NB4 (cell line): ENCODE results near the gene TNIP3.
A peak's percentile ranks its signal among the peaks of the same experiment; 100 is the strongest.
"Not testable (repeated sequence)": the region's sequence is repeated elsewhere in the genome, so short reads cannot be mapped to it uniquely, and the experiment has no call there.

Experiments
- DNase-seq: peaks from one replicate; pipeline ENCODE4 v3.0.0; 2010; ENCODE audit warnings: low read depth
- H3K4me3 ChIP-seq: one replicate; pipeline ENCODE4 v1.5.1; 2011; ENCODE audit warnings: mild to moderate bottlenecking, low read depth, low read length, moderate library complexity
- MYC ChIP-seq: IDR thresholded peaks from 2 replicates; pipeline ENCODE4 v1.6.1; 2011; ENCODE audit warnings: low read depth, low read length
- POLR2A ChIP-seq: IDR thresholded peaks from 2 replicates; pipeline ENCODE4 v1.6.1; 2011; ENCODE audit warnings: mild to moderate bottlenecking; ENCODE audit not compliant: insufficient read length; ENCODE audit errors: extremely low read depth
- TF ChIP-seq, protein P1 (sequence below): IDR thresholded peaks from one replicate; pipeline ENCODE4 v1.5.1; 2012; ENCODE audit warnings: low read depth, low read length
- TF ChIP-seq, protein P2 (sequence below): IDR thresholded peaks from 2 replicates; pipeline ENCODE4 v1.6.1; 2011; ENCODE audit warnings: low read depth, low read length

The TNIP3 gene

DNA sequence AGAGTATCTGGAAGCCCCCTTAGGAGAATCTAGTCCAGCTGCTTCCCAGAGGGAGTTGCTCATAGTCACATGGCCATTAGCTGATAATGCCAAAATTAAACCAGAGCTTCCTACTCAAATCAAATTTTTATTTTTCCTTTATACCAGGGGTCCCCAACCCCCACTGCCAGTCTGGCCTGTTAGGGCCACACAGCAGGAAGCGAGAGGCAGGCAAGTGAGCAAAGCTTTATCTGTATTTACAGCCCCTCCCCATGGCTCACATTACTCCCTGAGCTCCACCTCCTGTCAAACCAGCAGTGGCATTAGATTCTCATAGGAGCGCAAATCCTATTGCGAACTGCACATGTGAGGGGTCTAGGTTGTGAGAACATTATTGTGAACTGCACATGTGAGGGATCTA, 19.2 kb upstream of the TNIP3 start:
- TF ChIP-seq, protein P1, sequence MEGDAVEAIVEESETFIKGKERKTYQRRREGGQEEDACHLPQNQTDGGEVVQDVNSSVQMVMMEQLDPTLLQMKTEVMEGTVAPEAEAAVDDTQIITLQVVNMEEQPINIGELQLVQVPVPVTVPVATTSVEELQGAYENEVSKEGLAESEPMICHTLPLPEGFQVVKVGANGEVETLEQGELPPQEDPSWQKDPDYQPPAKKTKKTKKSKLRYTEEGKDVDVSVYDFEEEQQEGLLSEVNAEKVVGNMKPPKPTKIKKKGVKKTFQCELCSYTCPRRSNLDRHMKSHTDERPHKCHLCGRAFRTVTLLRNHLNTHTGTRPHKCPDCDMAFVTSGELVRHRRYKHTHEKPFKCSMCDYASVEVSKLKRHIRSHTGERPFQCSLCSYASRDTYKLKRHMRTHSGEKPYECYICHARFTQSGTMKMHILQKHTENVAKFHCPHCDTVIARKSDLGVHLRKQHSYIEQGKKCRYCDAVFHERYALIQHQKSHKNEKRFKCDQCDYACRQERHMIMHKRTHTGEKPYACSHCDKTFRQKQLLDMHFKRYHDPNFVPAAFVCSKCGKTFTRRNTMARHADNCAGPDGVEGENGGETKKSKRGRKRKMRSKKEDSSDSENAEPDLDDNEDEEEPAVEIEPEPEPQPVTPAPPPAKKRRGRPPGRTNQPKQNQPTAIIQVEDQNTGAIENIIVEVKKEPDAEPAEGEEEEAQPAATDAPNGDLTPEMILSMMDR, result no peak
- TF ChIP-seq, protein P2, sequence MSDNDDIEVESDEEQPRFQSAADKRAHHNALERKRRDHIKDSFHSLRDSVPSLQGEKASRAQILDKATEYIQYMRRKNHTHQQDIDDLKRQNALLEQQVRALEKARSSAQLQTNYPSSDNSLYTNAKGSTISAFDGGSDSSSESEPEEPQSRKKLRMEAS, result no peak
- TF ChIP-seq POLR2A, result no peak
- TF ChIP-seq MYC, result no peak
- H3K4me3 ChIP-seq, result no peak overlapping the region
- no peak for DNase-seq

DNA sequence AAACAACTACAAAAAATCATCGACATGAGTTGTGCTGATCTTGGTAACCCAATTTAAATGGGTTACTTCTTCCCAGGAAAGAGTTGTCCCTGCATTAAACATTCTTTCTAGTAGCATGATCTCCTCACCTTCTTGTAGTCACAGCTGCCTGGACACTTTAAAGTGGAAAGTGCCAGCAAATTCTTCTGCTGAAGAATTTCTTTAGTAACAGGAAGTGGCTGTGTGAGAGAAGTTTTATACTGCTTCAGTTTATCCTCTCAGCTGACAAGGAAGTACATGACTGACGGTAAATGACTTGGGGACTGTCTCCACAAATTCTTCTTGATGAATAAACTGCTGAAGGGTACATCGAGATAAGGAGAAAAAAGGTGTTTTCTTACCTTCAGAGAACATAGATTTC, 18.2 kb upstream of the TNIP3 start:
- peak overlapping the region; percentile 57 for H3K4me3 ChIP-seq
- TF ChIP-seq MYC (no peak), POLR2A (no peak)
- TF ChIP-seq, protein P2, result no peak
- TF ChIP-seq, protein P1, result no peak
- peak; percentile 71 for DNase-seq

DNA sequence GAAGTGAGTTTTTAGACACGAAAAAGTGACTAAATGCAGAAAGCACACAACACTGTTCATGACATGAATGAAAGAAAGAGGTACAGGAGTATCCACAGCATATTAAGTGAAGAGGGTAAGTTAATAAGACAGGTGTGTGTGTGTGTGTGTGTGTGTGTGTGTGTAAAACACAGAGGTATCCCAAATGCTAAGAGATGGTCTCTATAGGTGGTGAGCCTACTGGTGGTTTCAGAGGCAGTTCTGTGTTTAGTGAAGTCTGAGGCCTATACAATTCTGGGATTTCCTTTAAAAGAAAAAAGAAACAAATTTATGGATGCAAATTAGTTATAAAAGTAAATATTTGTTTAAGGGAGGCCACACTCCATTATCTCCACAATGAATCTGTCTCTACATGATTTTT, 17.4 kb upstream of the TNIP3 start:
- DNase-seq, result no peak
- no peak for TF ChIP-seq MYC
- no peak overlapping the region for H3K4me3 ChIP-seq

DNA sequence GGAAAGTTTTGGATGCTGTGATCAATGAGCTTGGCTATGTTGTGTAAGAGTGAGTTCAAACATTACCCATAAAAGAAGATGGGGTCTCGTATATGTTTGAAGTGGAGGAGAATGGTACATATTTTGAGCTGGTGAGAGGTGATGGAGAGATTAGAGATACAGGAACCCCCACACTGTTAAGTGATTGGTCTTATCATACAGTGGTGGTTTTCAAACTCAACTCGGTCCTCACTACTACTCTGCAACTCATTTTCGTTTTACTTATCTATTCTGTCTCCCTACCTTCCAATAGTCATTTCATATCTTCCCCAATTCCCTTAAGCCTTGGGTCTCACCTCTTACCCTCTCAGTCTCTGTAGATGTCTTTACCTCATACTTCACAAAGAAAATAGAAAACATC, 16.4 kb upstream of the TNIP3 start:
- no peak overlapping the region for H3K4me3 ChIP-seq
- TF ChIP-seq MYC (no peak), POLR2A (no peak)
- TF ChIP-seq, protein P1, result no peak
- TF ChIP-seq, protein P2, result no peak
- no peak for DNase-seq

DNA sequence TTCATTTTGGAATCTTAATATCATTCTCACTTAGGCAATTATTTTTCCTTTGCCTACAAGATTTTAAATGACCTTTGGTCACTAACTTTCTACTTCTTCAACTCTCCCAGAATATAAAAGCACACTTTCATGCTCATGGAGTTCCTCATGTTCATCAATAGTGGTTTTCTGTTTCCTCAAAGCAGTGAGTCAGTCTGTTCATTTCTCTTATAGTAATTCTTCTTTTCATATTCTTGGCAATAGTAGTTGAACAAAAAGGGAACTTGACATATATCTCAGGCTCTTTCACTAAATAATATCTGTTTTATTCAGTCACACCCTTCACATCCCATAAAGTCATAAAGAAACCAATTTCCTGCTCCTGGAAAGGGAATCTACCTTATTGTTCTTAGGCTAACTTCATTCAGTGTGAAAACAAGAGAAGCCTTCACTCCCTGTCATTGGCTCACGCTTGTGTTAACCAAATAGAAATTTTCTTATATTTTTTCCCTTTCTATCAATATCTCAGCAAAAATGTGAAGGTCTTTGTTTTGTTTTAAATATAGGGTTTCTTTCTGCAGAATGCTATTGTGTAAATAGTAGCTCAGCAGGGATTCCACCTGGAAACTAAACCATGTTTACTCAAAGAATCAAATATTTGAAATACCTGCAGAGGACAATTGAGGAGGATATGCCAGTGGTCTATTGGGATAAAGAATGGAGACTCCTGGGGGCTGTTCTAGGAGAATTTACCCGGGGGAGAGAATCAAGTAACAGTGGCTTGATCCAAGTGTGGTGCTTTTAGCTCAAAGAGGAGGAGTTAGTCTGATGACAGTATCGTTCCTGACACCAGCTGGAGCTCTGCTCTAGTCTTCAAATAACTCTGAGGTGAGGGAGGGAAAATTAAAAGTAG, 13.4 kb upstream of the TNIP3 start:
- TF ChIP-seq POLR2A (no peak), MYC (no peak)
- TF ChIP-seq, protein P2, result no peak
- TF ChIP-seq, protein P1, result no peak
- peak; percentile 56 for DNase-seq

DNA sequence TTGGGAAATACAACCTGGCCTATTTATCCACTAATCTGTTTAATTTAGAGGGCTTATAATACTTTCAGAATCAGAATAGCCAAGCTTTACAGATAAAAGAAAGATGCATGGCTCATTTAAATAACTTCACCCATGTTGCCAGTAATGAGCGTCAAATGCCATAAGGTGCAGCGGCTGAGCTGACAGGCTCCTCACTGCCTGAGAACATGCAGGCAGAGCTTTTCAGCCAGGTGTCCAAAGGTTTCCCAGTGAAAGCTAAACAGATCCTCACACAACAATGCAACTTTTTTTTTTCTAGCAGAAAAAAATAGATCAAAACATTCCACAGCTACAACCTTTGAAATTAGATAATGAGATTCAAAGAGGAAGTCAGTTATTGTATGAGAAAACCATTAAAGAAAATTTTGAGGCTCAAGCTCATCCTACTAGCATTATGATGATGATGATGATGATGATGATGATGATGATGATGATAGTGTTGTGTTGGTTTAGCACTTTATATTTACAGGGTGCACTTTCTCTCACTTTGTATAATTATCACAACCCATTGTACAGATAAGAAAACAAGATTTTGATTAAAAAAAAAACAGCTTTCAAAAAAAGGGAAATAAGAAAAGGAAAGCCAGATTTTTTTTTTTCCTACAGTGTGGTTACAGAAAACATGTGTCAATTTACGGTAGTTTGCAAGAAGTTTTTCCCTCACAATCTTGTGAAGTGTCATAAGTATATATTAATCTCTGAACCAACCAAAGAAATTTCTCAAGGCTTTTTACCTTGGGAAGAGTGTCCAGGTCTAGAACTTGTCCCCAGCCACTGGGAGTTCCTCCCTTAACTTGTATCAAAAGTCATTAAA, 12.2 kb upstream of the TNIP3 start:
- no peak overlapping the region for H3K4me3 ChIP-seq
- TF ChIP-seq, protein P1, result no peak
- TF ChIP-seq POLR2A (no peak), MYC (no peak)
- TF ChIP-seq, protein P2, result no peak
- DNase-seq, result no peak

More for the DNA sequence above, 13.4 kb upstream of the TNIP3 start:
- no peak overlapping the region for H3K4me3 ChIP-seq

DNA sequence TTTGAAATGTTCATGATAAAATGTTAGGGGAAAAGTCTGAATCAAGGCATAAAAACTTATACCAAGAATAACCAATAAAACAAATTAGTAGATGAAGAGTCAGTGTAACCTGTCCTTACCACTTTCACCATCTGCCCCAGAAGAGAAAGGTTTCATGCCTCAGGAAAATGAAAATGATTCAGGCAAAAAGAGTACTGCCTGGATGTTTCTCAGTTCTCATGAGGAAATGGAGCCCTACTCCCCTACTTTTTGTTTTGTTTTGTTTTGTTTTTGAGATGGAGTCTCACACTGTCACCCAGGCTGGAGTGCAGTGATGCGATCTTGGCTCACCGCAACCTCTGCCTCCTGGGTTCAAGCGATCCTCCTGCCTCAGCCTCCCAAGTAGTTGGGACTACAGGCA, 7.4 kb upstream of the TNIP3 start:
- not testable (repeated sequence) for DNase-seq, H3K4me3 ChIP-seq
